HG02943 (cell line): ENCODE measurements around the gene CDC45.

Source experiments
- ATAC-seq: cut with Tn5 transposase; IDR thresholded peaks from one replicate; pipeline ENCODE4 v1.9.1; 2021; ENCODE audit warnings: mild to moderate bottlenecking, low read depth, moderate library complexity; ENCODE audit not compliant: unreplicated experiment

The CDC45 gene

GRCh38 chr22:19448076-19448607, 31.6 kb upstream of the CDC45 start:
- ATAC-seq = no peak

- no peak for ATAC-seq
Observed at GRCh38 chr22:19448739-19449421, 30.8 kb upstream of the CDC45 start.

- ATAC-seq = no peak
Observed at GRCh38 chr22:19449422-19449767, 30.3 kb upstream of the CDC45 start.

GRCh38 chr22:19450363-19451175, 29.2 kb upstream of the CDC45 start:
- no peak for ATAC-seq

GRCh38 chr22:19451570-19451969, 28.1 kb upstream of the CDC45 start:
- no peak for ATAC-seq

GRCh38 chr22:19453718-19454117, 26.0 kb upstream of the CDC45 start:
- no peak for ATAC-seq

GRCh38 chr22:19454156-19454555, 25.6 kb upstream of the CDC45 start:
- ATAC-seq = no peak

GRCh38 chr22:19455033-19455432, 24.7 kb upstream of the CDC45 start:
- no peak for ATAC-seq

GRCh38 chr22:19455585-19456370, 23.9 kb upstream of the CDC45 start:
- ATAC-seq = no peak

GRCh38 chr22:19456541-19456940, 23.2 kb upstream of the CDC45 start:
- ATAC-seq = no peak

- ATAC-seq = no peak
Observed at GRCh38 chr22:19457828-19458428, 21.8 kb upstream of the CDC45 start.

- no peak for ATAC-seq
Observed at GRCh38 chr22:19460036-19460435, 19.7 kb upstream of the CDC45 start.

GRCh38 chr22:19461506-19461905, 18.2 kb upstream of the CDC45 start:
- no peak for ATAC-seq

- no peak for ATAC-seq
Observed at GRCh38 chr22:19463008-19463407, 16.7 kb upstream of the CDC45 start.

- no peak for ATAC-seq
Observed at GRCh38 chr22:19463491-19464469, 15.9 kb upstream of the CDC45 start.

- no peak for ATAC-seq
Observed at GRCh38 chr22:19464546-19464945, 15.2 kb upstream of the CDC45 start.

- no peak for ATAC-seq
Observed at GRCh38 chr22:19464975-19465374, 14.7 kb upstream of the CDC45 start.

- ATAC-seq = no peak
Observed at GRCh38 chr22:19466126-19466716, 13.5 kb upstream of the CDC45 start.
